Liver (tissue), 9 donors: ENCODE data around the gene MFSD2B. TPM values are rescaled to one million over a fixed set of nuclear protein-coding genes. Genes with fewer than 3 reads are reported as not detected.
A peak's percentile ranks its signal among the peaks of the same experiment; 100 is the strongest.

ENCODE experiments used
- DNase-seq: peaks from one replicate; pipeline ENCODE4 v3.0.0-alpha.2; 2017; ENCODE audit warnings: low spot score
- H3K27ac ChIP-seq, 2 donors: one replicate each; pipeline ENCODE4 v1.7.0; 2013; ENCODE audit warnings: inconsistent platforms in 2 of 2, low read length in 2 of 2, control low read depth in 1 of 2, low read depth in 1 of 2, mild to moderate bottlenecking in 1 of 2
- H3K27me3 ChIP-seq, 4 donors: one replicate each; pipeline versions ENCODE4 v1.6.1 to v1.7.0; 2013; ENCODE audit warnings: low read length in 3 of 4, inconsistent platforms in 1 of 4, mild to moderate bottlenecking in 1 of 4, moderate library complexity in 1 of 4; ENCODE audit not compliant: control insufficient read depth in 4 of 4, insufficient read depth in 4 of 4
- H3K36me3 ChIP-seq, 4 donors: one replicate each; pipeline versions ENCODE4 v1.6.1 to v1.7.0; 2013; ENCODE audit warnings: low read length in 3 of 4, mild to moderate bottlenecking in 3 of 4, low read depth in 1 of 4, moderate library complexity in 1 of 4; ENCODE audit not compliant: control insufficient read depth in 4 of 4, insufficient read depth in 3 of 4
- H3K4me1 ChIP-seq, 4 donors: one replicate each; pipeline versions ENCODE4 v1.6.1 to v1.7.0; 2013; ENCODE audit warnings: low read length in 3 of 4, mild to moderate bottlenecking in 3 of 4, moderate library complexity in 1 of 4; ENCODE audit not compliant: control insufficient read depth in 4 of 4, insufficient read depth in 4 of 4
- H3K4me3 ChIP-seq, 3 donors: one replicate each; pipeline versions ENCODE4 v1.6.1 to v1.7.0; 2013; ENCODE audit warnings: low read length in 3 of 3, control low read depth in 1 of 3, low read depth in 1 of 3, mild to moderate bottlenecking in 1 of 3
- H3K9ac ChIP-seq, 2 donors: one replicate each; pipeline ENCODE4 v1.7.0; 2013; ENCODE audit warnings: low read length in 2 of 2, mild to moderate bottlenecking in 2 of 2, moderate library complexity in 2 of 2, control low read depth in 1 of 2, low read depth in 1 of 2
- H3K9me3 ChIP-seq, 4 donors: one replicate each; pipeline versions ENCODE4 v1.6.1 to v1.7.0; 2013; ENCODE audit warnings: low read length in 3 of 4; ENCODE audit not compliant: control insufficient read depth in 4 of 4
- FOXA1 ChIP-seq: IDR thresholded peaks from 2 replicates; pipeline ENCODE4 v1.6.1; 2016; ENCODE audit warnings: antibody characterized with exemption
- JUND ChIP-seq, 2 donors: IDR thresholded peaks; 2 replicates each; pipeline ENCODE4 v1.6.1; 2016; ENCODE audit warnings: antibody characterized with exemption in 2 of 2
- MAX ChIP-seq: IDR thresholded peaks from 2 replicates; pipeline ENCODE4 v1.6.1; 2016; ENCODE audit warnings: antibody characterized with exemption
- NR2F2 ChIP-seq: IDR thresholded peaks from 2 replicates; pipeline ENCODE4 v1.6.1; 2016; ENCODE audit warnings: antibody characterized with exemption
- RXRA ChIP-seq, 2 donors: IDR thresholded peaks; 2 replicates each; pipeline ENCODE4 v1.6.1; 2017 to 2018; ENCODE audit warnings: antibody characterized with exemption in 2 of 2, mild to moderate bottlenecking in 1 of 2
- SP1 ChIP-seq: IDR thresholded peaks from 2 replicates; pipeline ENCODE4 v1.6.1; 2018; ENCODE audit warnings: antibody characterized with exemption, mild to moderate bottlenecking
- ZBTB33 ChIP-seq: IDR thresholded peaks from 2 replicates; pipeline ENCODE4 v1.6.1; 2016; ENCODE audit warnings: antibody characterized with exemption
- WGBS: extraction: QIAGEN DNeasy Blood & Tissue Kit; methylation state at CpG from one replicate; pipeline ENCODE4 v1.1.7; 2013; 5-methylcytosine and 5-hydroxymethylcytosine counted together
- polyA plus RNA-seq, 2 donors: library from polyadenylated mRNA; stranded (reverse) in 1 of 2; unstranded in 1 of 2; fragments of 200-250 nt in 1 of 2; fragments of >200 nt in 1 of 2; fragmentation: Nextera tagmentation in 1 of 2; extraction: Ambion mirVana in 1 of 2; gene quantifications; one replicate each; pipeline versions ENCODE4 v1.2.1 to v1.2.3, GENCODE V29; 2013 to 2015
- total RNA-seq, 2 donors: library from RNA; depleted of rRNA; stranded (reverse); fragments of >200 nt; gene quantifications; one replicate each; pipeline ENCODE4 v1.2.3, GENCODE V29; 2014
- TF ChIP-seq, protein P1 (sequence below): fragments of 150-350 bp; IDR thresholded peaks from 2 replicates; pipeline ENCODE4 v1.5.1; 2017; ENCODE audit warnings: improper control_type of control experiment, low read depth, low read length; ENCODE audit not compliant: missing input control
- TF ChIP-seq, protein P2 (sequence below): IDR thresholded peaks from 2 replicates; pipeline ENCODE4 v1.6.1; 2016; ENCODE audit warnings: antibody characterized with exemption, mild to moderate bottlenecking
- TF ChIP-seq, protein P3 (sequence below): IDR thresholded peaks from 2 replicates; pipeline ENCODE4 v1.6.1; 2016; ENCODE audit warnings: antibody characterized with exemption
- donor health status: healthy.
- donor health status: healthy.
- donor health status: healthy.
- donor health status: healthy.
- donor health status: healthy.

Gene MFSD2B
- total and polyA plus RNA-seq, 4 donors, result 0.02 to 26.1 (median 0.22) TPM

GRCh38 chr2:24007693-24008092 lies 2.2 kb upstream of the MFSD2B start:
- H3K9ac ChIP-seq, result no peak overlapping the region
- no peaks in the 10 kb centered on the region for H3K27me3 ChIP-seq
- peaks cover 3 to 10% (median 6%) of the 10 kb centered on the region in 4 donors for H3K4me1 ChIP-seq
- no peaks in the 10 kb centered on the region for H3K9me3 ChIP-seq
- H3K27ac ChIP-seq, result no peak overlapping the region
- H3K36me3 ChIP-seq, result peaks cover 0 to 2% (median 0%) of the 10 kb centered on the region in 4 donors
- DNase-seq, result no peak
- H3K4me3 ChIP-seq, result no peak overlapping the region
- TF ChIP-seq JUND (IDR thresholded peaks at IDR 0.05) (no peak), ZBTB33 (no peak), NR2F2 (no peak), SP1 (no peak), RXRA (IDR thresholded peaks at IDR 0.05) (no peak)
- TF ChIP-seq, protein P1, sequence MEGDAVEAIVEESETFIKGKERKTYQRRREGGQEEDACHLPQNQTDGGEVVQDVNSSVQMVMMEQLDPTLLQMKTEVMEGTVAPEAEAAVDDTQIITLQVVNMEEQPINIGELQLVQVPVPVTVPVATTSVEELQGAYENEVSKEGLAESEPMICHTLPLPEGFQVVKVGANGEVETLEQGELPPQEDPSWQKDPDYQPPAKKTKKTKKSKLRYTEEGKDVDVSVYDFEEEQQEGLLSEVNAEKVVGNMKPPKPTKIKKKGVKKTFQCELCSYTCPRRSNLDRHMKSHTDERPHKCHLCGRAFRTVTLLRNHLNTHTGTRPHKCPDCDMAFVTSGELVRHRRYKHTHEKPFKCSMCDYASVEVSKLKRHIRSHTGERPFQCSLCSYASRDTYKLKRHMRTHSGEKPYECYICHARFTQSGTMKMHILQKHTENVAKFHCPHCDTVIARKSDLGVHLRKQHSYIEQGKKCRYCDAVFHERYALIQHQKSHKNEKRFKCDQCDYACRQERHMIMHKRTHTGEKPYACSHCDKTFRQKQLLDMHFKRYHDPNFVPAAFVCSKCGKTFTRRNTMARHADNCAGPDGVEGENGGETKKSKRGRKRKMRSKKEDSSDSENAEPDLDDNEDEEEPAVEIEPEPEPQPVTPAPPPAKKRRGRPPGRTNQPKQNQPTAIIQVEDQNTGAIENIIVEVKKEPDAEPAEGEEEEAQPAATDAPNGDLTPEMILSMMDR, result no peak

DNA sequence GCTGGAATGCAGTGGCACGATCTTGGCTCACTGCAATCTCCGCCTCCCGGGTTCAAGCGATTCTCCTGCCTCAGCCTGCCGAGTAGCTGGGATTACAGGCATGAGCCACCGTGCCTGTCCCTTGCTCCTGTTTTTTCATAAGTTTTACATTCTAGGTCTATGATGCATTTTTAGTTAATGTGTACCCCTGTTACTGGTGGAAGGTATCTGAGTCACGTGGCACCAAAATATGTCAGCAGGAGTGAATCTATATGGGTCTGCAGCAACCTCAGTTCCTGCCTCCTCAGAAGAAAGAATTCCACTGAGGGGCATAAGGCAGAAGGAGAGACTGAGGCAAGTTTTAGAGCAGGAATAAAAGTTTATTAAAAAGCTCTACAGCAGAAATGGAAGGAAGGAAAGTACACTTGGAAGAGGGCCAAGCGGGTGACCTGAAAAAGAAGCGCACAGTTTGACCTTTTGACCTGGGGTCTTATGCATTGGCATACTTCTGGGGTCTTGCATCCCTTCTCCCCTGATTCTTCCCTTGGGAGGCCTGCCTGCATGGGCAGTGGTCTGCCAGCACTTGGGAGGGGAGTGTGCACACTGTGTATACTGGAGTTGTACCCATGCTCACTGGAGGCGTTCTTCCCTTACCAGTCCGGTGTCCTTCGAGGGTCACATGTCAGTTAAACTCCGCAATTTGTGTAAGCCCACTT lies 1.1 kb upstream of the MFSD2B start:
- no peaks in the 10 kb centered on the region for H3K36me3 ChIP-seq
- no peak overlapping the region for H3K9ac ChIP-seq
- peak; percentile 37 for DNase-seq
- no peaks in the 10 kb centered on the region for H3K9me3 ChIP-seq
- 86% methylated on average over 13 of the region's 13 CpGs for WGBS
- TF ChIP-seq NR2F2 (no peak), JUND (IDR thresholded peaks at IDR 0.05) (no peak), SP1 (no peak), FOXA1 (no peak), MAX (no peak), ZBTB33 (no peak), RXRA (IDR thresholded peaks at IDR 0.05) (no peak)
- TF ChIP-seq, protein P2, sequence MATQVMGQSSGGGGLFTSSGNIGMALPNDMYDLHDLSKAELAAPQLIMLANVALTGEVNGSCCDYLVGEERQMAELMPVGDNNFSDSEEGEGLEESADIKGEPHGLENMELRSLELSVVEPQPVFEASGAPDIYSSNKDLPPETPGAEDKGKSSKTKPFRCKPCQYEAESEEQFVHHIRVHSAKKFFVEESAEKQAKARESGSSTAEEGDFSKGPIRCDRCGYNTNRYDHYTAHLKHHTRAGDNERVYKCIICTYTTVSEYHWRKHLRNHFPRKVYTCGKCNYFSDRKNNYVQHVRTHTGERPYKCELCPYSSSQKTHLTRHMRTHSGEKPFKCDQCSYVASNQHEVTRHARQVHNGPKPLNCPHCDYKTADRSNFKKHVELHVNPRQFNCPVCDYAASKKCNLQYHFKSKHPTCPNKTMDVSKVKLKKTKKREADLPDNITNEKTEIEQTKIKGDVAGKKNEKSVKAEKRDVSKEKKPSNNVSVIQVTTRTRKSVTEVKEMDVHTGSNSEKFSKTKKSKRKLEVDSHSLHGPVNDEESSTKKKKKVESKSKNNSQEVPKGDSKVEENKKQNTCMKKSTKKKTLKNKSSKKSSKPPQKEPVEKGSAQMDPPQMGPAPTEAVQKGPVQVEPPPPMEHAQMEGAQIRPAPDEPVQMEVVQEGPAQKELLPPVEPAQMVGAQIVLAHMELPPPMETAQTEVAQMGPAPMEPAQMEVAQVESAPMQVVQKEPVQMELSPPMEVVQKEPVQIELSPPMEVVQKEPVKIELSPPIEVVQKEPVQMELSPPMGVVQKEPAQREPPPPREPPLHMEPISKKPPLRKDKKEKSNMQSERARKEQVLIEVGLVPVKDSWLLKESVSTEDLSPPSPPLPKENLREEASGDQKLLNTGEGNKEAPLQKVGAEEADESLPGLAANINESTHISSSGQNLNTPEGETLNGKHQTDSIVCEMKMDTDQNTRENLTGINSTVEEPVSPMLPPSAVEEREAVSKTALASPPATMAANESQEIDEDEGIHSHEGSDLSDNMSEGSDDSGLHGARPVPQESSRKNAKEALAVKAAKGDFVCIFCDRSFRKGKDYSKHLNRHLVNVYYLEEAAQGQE, result no peak
- TF ChIP-seq, protein P3, sequence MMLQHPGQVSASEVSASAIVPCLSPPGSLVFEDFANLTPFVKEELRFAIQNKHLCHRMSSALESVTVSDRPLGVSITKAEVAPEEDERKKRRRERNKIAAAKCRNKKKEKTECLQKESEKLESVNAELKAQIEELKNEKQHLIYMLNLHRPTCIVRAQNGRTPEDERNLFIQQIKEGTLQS, result no peak
- TF ChIP-seq, protein P1, result no peak
- H3K27me3 ChIP-seq, result no peaks in the 10 kb centered on the region
- H3K27ac ChIP-seq, result no peak overlapping the region
- H3K4me1 ChIP-seq, result peaks cover 3 to 10% (median 6%) of the 10 kb centered on the region in 4 donors
- no peak overlapping the region for H3K4me3 ChIP-seq
